Measurements from ENCODE around the gene FNTB.
A peak's percentile ranks its signal among the peaks of the same experiment; 100 is the strongest.

Gene FNTB

GRCh38 chr14:64987438-64987767 is 708 bp downstream of the FNTB start:
- Histone ChIP-seq H3K27me3 (ENCODE audit: insufficient read depth, low read length) (peaks cover 8% of the 10 kb centered on the region; the same call in 1 of the 2 replicates), H3K9ac (ENCODE audit: low read depth, low read length) (peak overlapping the region; percentile 87), H3K36me3 (ENCODE audit: insufficient read depth, low read length) (0 out of 2 replicates have a peak, but pooled peaks cover 2% of the 10 kb centered on the region), H3K4me3 (ENCODE audit: low read length) (peak overlapping the region; percentile 87), H3K4me1 (ENCODE audit: insufficient read depth, low read length) (peaks cover 13% of the 10 kb centered on the region; the same call in 1 of the 2 replicates), H3K9me3 (ENCODE audit: insufficient read depth, low read depth, low read length) (no peaks in the 10 kb centered on the region), H3K27ac (ENCODE audit: low read depth, low read length) (peak overlapping the region; percentile 82)
- WGBS: 4% methylated on average over 8 of the region's 8 CpGs

- Histone ChIP-seq H3K27me3 (ENCODE audit: insufficient read depth, low read length) (peaks cover 8% of the 10 kb centered on the region; the same call in 1 of the 2 replicates), H3K4me1 (ENCODE audit: insufficient read depth, low read length) (peaks cover 13% of the 10 kb centered on the region; the same call in 1 of the 2 replicates), H3K9me3 (ENCODE audit: insufficient read depth, low read depth, low read length) (no peaks in the 10 kb centered on the region), H3K36me3 (ENCODE audit: insufficient read depth, low read length) (0 out of 2 replicates have a peak, but pooled peaks cover 6% of the 10 kb centered on the region), H3K27ac (ENCODE audit: low read depth, low read length) (no peak overlapping the region), H3K9ac (ENCODE audit: low read depth, low read length) (no peak overlapping the region), H3K4me3 (ENCODE audit: low read length) (no peak overlapping the region)
- WGBS: 89% methylated on average over 2 of the region's 3 CpGs
These were observed 3.6 kb downstream of the FNTB start for GRCh38 chr14:64990296-64990695.

GRCh38 chr14:64990939-64991338 is 4.2 kb downstream of the FNTB start:
- H3K4me1 ChIP-seq (ENCODE audit: insufficient read depth, low read length): peaks cover 12% of the 10 kb centered on the region; the same call in 1 of the 2 replicates
- no peaks in the 10 kb centered on the region for H3K9me3 ChIP-seq (ENCODE audit: insufficient read depth, low read depth, low read length)
- no peak overlapping the region for H3K4me3 ChIP-seq (ENCODE audit: low read length)
- peaks cover 5% of the 10 kb centered on the region; the same call in 1 of the 2 replicates for H3K27me3 ChIP-seq (ENCODE audit: insufficient read depth, low read length)
- no peak overlapping the region for H3K9ac ChIP-seq (ENCODE audit: low read depth, low read length)
- H3K27ac ChIP-seq (ENCODE audit: low read depth, low read length): no peak overlapping the region
- 95% methylated on average over 4 of the region's 4 CpGs for WGBS
- H3K36me3 ChIP-seq (ENCODE audit: insufficient read depth, low read length): 0 out of 2 replicates have a peak, but pooled peaks cover 6% of the 10 kb centered on the region

- Histone ChIP-seq H3K9me3 (ENCODE audit: insufficient read depth, low read depth, low read length) (no peaks in the 10 kb centered on the region), H3K27ac (ENCODE audit: low read depth, low read length) (no peak overlapping the region), H3K27me3 (ENCODE audit: insufficient read depth, low read length) (no peaks in the 10 kb centered on the region), H3K36me3 (ENCODE audit: insufficient read depth, low read length) (0 out of 2 replicates have a peak, but pooled peaks cover 6% of the 10 kb centered on the region), H3K9ac (ENCODE audit: low read depth, low read length) (no peak overlapping the region), H3K4me1 (ENCODE audit: insufficient read depth, low read length) (peaks cover 10% of the 10 kb centered on the region; the same call in 1 of the 2 replicates), H3K4me3 (ENCODE audit: low read length) (no peak overlapping the region)
- WGBS: 97% methylated on average over 5 of the region's 5 CpGs
These were observed 5.7 kb downstream of the FNTB start for GRCh38 chr14:64992328-64992885.

- H3K36me3 ChIP-seq (ENCODE audit: insufficient read depth, low read length): 0 out of 2 replicates have a peak, but pooled peaks cover 6% of the 10 kb centered on the region
- H3K4me1 ChIP-seq (ENCODE audit: insufficient read depth, low read length): peaks cover 12% of the 10 kb centered on the region
- H3K27ac ChIP-seq (ENCODE audit: low read depth, low read length): no peak overlapping the region
- no peaks in the 10 kb centered on the region for H3K9me3 ChIP-seq (ENCODE audit: insufficient read depth, low read depth, low read length)
- 93% methylated on average over 3 of the region's 3 CpGs for WGBS
- no peaks in the 10 kb centered on the region for H3K27me3 ChIP-seq (ENCODE audit: insufficient read depth, low read length)
- no peak overlapping the region for H3K9ac ChIP-seq (ENCODE audit: low read depth, low read length)
- no peak overlapping the region for H3K4me3 ChIP-seq (ENCODE audit: low read length)
These were observed 6.7 kb downstream of the FNTB start for GRCh38 chr14:64993266-64993930.

- no peak overlapping the region for H3K9ac ChIP-seq (ENCODE audit: low read depth, low read length)
- peaks cover 17% of the 10 kb centered on the region for H3K4me1 ChIP-seq (ENCODE audit: insufficient read depth, low read length)
- 0 out of 2 replicates have a peak, but pooled peaks cover 6% of the 10 kb centered on the region for H3K36me3 ChIP-seq (ENCODE audit: insufficient read depth, low read length)
- no peaks in the 10 kb centered on the region for H3K9me3 ChIP-seq (ENCODE audit: insufficient read depth, low read depth, low read length)
- no peaks in the 10 kb centered on the region for H3K27me3 ChIP-seq (ENCODE audit: insufficient read depth, low read length)
- 89% methylated on average over 2 of the region's 2 CpGs for WGBS
- no peak overlapping the region for H3K4me3 ChIP-seq (ENCODE audit: low read length)
- H3K27ac ChIP-seq (ENCODE audit: low read depth, low read length): no peak overlapping the region
These were observed 7.8 kb downstream of the FNTB start for GRCh38 chr14:64994540-64994939.

GRCh38 chr14:64995291-64995690 is 8.6 kb downstream of the FNTB start:
- peaks cover 17% of the 10 kb centered on the region for H3K4me1 ChIP-seq (ENCODE audit: insufficient read depth, low read length)

GRCh38 chr14:64997108-64997794 is 10.6 kb downstream of the FNTB start:
- H3K9ac ChIP-seq (ENCODE audit: low read depth, low read length): no peak overlapping the region
- H3K27ac ChIP-seq (ENCODE audit: low read depth, low read length): no peak overlapping the region
- H3K4me3 ChIP-seq (ENCODE audit: low read length): no peak overlapping the region
- no peaks in the 10 kb centered on the region for H3K27me3 ChIP-seq (ENCODE audit: insufficient read depth, low read length)
- H3K9me3 ChIP-seq (ENCODE audit: insufficient read depth, low read depth, low read length): no peaks in the 10 kb centered on the region
- H3K36me3 ChIP-seq (ENCODE audit: insufficient read depth, low read length): 0 out of 2 replicates have a peak, but pooled peaks cover 5% of the 10 kb centered on the region
- H3K4me1 ChIP-seq (ENCODE audit: insufficient read depth, low read length): peaks cover 17% of the 10 kb centered on the region
- WGBS: 88% methylated on average over 7 of the region's 7 CpGs

More at GRCh38 chr14:64995291-64995690, 8.6 kb downstream of the FNTB start:
- Histone ChIP-seq H3K27me3 (ENCODE audit: insufficient read depth, low read length) (no peaks in the 10 kb centered on the region), H3K9ac (ENCODE audit: low read depth, low read length) (no peak overlapping the region), H3K27ac (ENCODE audit: low read depth, low read length) (no peak overlapping the region), H3K4me3 (ENCODE audit: low read length) (no peak overlapping the region), H3K36me3 (ENCODE audit: insufficient read depth, low read length) (0 out of 2 replicates have a peak, but pooled peaks cover 6% of the 10 kb centered on the region), H3K9me3 (ENCODE audit: insufficient read depth, low read depth, low read length) (no peaks in the 10 kb centered on the region)
- no CpG with 5 or more reads among the region's 3 CpGs for WGBS

GRCh38 chr14:64998455-64998931 is 11.8 kb downstream of the FNTB start:
- H3K4me3 ChIP-seq (ENCODE audit: low read length): no peak overlapping the region
- no peaks in the 10 kb centered on the region for H3K27me3 ChIP-seq (ENCODE audit: insufficient read depth, low read length)
- H3K36me3 ChIP-seq (ENCODE audit: insufficient read depth, low read length): no peaks in the 10 kb centered on the region
- no peaks in the 10 kb centered on the region for H3K9me3 ChIP-seq (ENCODE audit: insufficient read depth, low read depth, low read length)
- H3K4me1 ChIP-seq (ENCODE audit: insufficient read depth, low read length): peaks cover 17% of the 10 kb centered on the region
- H3K9ac ChIP-seq (ENCODE audit: low read depth, low read length): no peak overlapping the region
- H3K27ac ChIP-seq (ENCODE audit: low read depth, low read length): no peak overlapping the region

- WGBS: 98% methylated on average over 4 of the region's 6 CpGs
- no peaks in the 10 kb centered on the region for H3K27me3 ChIP-seq (ENCODE audit: insufficient read depth, low read length)
- no peaks in the 10 kb centered on the region for H3K36me3 ChIP-seq (ENCODE audit: insufficient read depth, low read length)
- H3K4me3 ChIP-seq (ENCODE audit: low read length): no peak overlapping the region
- no peaks in the 10 kb centered on the region for H3K9me3 ChIP-seq (ENCODE audit: insufficient read depth, low read depth, low read length)
- H3K4me1 ChIP-seq (ENCODE audit: insufficient read depth, low read length): peaks cover 22% of the 10 kb centered on the region
- no peak overlapping the region for H3K9ac ChIP-seq (ENCODE audit: low read depth, low read length)
- no peak overlapping the region for H3K27ac ChIP-seq (ENCODE audit: low read depth, low read length)
These were observed 14.3 kb downstream of the FNTB start for GRCh38 chr14:65000898-65001591.
